ENCODE measurements around the gene NRXN3. TPM values are rescaled to one million over a fixed set of nuclear protein-coding genes. Genes with fewer than 3 reads are reported as not detected.

NRXN3 gene
- total and polyA plus RNA-seq, 2 donors (not counting 1 experiment from before 2014, with no cell fraction given) = not detected

DNA sequence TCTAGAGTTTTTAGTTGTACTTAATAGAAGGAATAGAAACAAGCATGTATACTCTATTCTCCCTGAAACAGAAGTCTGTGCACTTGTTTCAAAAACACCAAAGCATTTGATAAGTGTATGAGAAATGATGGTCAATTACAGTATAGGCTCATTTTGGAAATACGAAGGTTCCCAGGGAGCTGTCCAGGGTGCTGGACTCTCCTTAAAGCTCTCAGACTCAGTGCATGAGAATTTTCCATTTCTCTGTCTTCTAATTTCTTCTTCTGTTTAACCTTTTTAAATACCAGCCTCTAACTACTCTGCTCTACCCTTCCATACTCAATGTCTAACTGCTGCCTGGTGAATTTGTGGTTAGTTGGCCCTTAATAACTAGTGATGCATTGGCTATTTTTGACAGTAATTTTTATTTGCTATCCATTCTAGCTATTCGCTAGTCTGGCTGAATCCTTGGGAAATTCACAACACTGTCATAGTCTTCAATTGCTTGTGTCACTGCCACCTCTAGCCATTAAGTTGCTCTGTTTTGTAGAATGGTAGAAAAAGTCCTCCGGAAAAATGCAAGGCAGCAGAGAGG lies 229.2 kb downstream of the NRXN3 start:
- Mint-ChIP-seq H3K27me3 (peaks cover 22% of the 10 kb centered on the region), H3K9me3 (ENCODE audit: insufficient read depth) (no peaks in the 10 kb centered on the region), H3K4me1 (no peaks in the 10 kb centered on the region), H3K4me3 (no peak overlapping the region), H3K27ac (no peak overlapping the region)
- Histone ChIP-seq H3K36me3 (replicated peaks in 1 of 2; ENCODE audit: control extremely low read depth in 1 of 2, control insufficient read depth in 1 of 2, extremely low read depth in 1 of 2, insufficient read depth in 2 of 2, low read length in 1 of 2) (no peaks in the 10 kb centered on the region), H3K4me1 (ENCODE audit: control insufficient read depth in 2 of 2, insufficient read depth in 2 of 2, low read length in 2 of 2) (no peaks in the 10 kb centered on the region), H3K27ac (ENCODE audit: low read length in 2 of 2) (no peak overlapping the region), H3K9ac (ENCODE audit: low read length) (no peak overlapping the region), H3K27me3 (replicated peaks in 1 of 4; ENCODE audit: control extremely low read depth in 1 of 4, control insufficient read depth in 3 of 4, insufficient read depth in 4 of 4, low read length in 3 of 4) (peaks cover 0 to 6% (median 2%) of the 10 kb centered on the region in 4 experiments), H2AFZ (ENCODE audit: insufficient read depth, low read depth, low read length, poor library complexity, severe bottlenecking) (no peak overlapping the region), H3K79me2 (ENCODE audit: control insufficient read depth, insufficient read depth, low read length) (no peaks in the 10 kb centered on the region), H4K20me1 (ENCODE audit: control insufficient read depth, insufficient read depth, low read length, poor library complexity, severe bottlenecking) (no peaks in the 10 kb centered on the region), H3K4me2 (replicated peaks; ENCODE audit: low read depth, low read length, poor library complexity, severe bottlenecking) (no peak overlapping the region), H3K9me3 (ENCODE audit: control extremely low read depth in 1 of 3, control insufficient read depth in 2 of 3, insufficient read depth in 1 of 3, low read length in 2 of 3) (no peaks in the 10 kb centered on the region), H3K4me3 (ENCODE audit: control extremely low read depth in 1 of 5, extremely low read depth in 1 of 5, insufficient read depth in 1 of 5, low read depth in 2 of 5, low read length in 4 of 5) (no peak overlapping the region)
- no peak for ATAC-seq (ENCODE audit: low read depth)
- WGBS (ENCODE audit: insufficient coverage) = 0% methylated on average over 1 of the region's 3 CpGs
- CTCF ChIA-PET = no interaction called here
- DNase-seq = no peak
- intact Hi-C loops (cut with micrococcal nuclease) = no loop called here
- POLR2A ChIA-PET = no interaction called here
- TF ChIP-seq, protein P1, sequence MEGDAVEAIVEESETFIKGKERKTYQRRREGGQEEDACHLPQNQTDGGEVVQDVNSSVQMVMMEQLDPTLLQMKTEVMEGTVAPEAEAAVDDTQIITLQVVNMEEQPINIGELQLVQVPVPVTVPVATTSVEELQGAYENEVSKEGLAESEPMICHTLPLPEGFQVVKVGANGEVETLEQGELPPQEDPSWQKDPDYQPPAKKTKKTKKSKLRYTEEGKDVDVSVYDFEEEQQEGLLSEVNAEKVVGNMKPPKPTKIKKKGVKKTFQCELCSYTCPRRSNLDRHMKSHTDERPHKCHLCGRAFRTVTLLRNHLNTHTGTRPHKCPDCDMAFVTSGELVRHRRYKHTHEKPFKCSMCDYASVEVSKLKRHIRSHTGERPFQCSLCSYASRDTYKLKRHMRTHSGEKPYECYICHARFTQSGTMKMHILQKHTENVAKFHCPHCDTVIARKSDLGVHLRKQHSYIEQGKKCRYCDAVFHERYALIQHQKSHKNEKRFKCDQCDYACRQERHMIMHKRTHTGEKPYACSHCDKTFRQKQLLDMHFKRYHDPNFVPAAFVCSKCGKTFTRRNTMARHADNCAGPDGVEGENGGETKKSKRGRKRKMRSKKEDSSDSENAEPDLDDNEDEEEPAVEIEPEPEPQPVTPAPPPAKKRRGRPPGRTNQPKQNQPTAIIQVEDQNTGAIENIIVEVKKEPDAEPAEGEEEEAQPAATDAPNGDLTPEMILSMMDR (IDR thresholded peaks at IDR 0.05) = no peak
- no peak for TF ChIP-seq EZH2 (IDR thresholded peaks at IDR 0.05; ENCODE audit: borderline replicate concordance, insufficient read depth, low read depth, low read length, poor library complexity, severe bottlenecking)

DNA sequence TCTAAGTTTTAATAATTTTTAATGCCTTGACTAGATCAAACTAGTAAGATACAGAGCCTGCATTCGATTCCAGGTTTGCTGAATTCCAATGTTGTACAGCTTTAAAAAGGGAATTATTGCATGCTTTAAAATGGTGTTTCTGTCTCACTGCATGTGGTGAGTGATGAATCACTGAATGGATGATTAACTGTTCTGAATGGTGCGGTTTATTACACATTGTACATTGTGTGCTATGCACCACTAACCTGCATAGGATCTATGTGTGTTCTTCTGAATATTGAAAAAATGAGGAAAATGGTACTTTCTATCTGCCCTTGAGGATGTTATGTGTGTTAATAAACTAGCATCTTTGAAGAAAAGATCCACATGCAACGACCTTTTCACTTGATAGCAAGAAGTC lies 231.7 kb downstream of the NRXN3 start:
- no peaks in the 10 kb centered on the region for H3K9me3 ChIP-seq (ENCODE audit: control extremely low read depth in 1 of 3, control insufficient read depth in 2 of 3, insufficient read depth in 1 of 3, low read length in 2 of 3)
- no peak for TF ChIP-seq EZH2 (IDR thresholded peaks at IDR 0.05; ENCODE audit: borderline replicate concordance, insufficient read depth, low read depth, low read length, poor library complexity, severe bottlenecking)
- TF ChIP-seq, protein P1 (IDR thresholded peaks at IDR 0.05) = no peak
- ATAC-seq (ENCODE audit: low read depth) (no peak), DNase-seq (no peak)
- H3K36me3 ChIP-seq (replicated peaks in 1 of 2; ENCODE audit: control extremely low read depth in 1 of 2, control insufficient read depth in 1 of 2, extremely low read depth in 1 of 2, insufficient read depth in 2 of 2, low read length in 1 of 2) = no peaks in the 10 kb centered on the region
- intact Hi-C loops (cut with micrococcal nuclease) = no loop called here
- H4K20me1 ChIP-seq (ENCODE audit: control insufficient read depth, insufficient read depth, low read length, poor library complexity, severe bottlenecking) = no peaks in the 10 kb centered on the region
- 76% methylated on average over 2 of the region's 3 CpGs for WGBS (ENCODE audit: insufficient coverage)
- Mint-ChIP-seq H3K27me3 (peaks cover 32% of the 10 kb centered on the region), H3K27ac (no peak overlapping the region), H3K4me3 (no peak overlapping the region), H3K4me1 (no peaks in the 10 kb centered on the region), H3K9me3 (ENCODE audit: insufficient read depth) (no peaks in the 10 kb centered on the region)
- no peak overlapping the region for H3K27ac ChIP-seq (ENCODE audit: low read length in 2 of 2)
- no peaks in the 10 kb centered on the region for H3K79me2 ChIP-seq (ENCODE audit: control insufficient read depth, insufficient read depth, low read length)
- H3K4me1 ChIP-seq (ENCODE audit: control insufficient read depth in 2 of 2, insufficient read depth in 2 of 2, low read length in 2 of 2) = no peaks in the 10 kb centered on the region
- H3K9ac ChIP-seq (ENCODE audit: low read length) = no peak overlapping the region
- CTCF ChIA-PET = no interaction called here
- POLR2A ChIA-PET = no interaction called here
- H3K4me3 ChIP-seq (ENCODE audit: control extremely low read depth in 1 of 5, extremely low read depth in 1 of 5, insufficient read depth in 1 of 5, low read depth in 2 of 5, low read length in 4 of 5) = no peak overlapping the region
- no peak overlapping the region for H2AFZ ChIP-seq (ENCODE audit: insufficient read depth, low read depth, low read length, poor library complexity, severe bottlenecking)
- H3K4me2 ChIP-seq (replicated peaks; ENCODE audit: low read depth, low read length, poor library complexity, severe bottlenecking) = no peak overlapping the region
- H3K27me3 ChIP-seq (replicated peaks in 1 of 4; ENCODE audit: control extremely low read depth in 1 of 4, control insufficient read depth in 3 of 4, insufficient read depth in 4 of 4, low read length in 3 of 4) = peaks cover 0 to 6% (median 2%) of the 10 kb centered on the region in 4 experiments
